HFF-Myc (cell line): ENCODE results near the gene GCNA.

Experiments
- DNase-seq: peaks from one replicate; pipeline ENCODE4 v3.0.0-alpha.2; 2011; ENCODE audit warnings: low read depth; ENCODE audit errors: extremely low read depth
- H3K4me3 ChIP-seq: replicated peaks from 2 replicates; pipeline ENCODE4 v1.5.1; 2011; ENCODE audit warnings: low read depth, mild to moderate bottlenecking, control low read depth, low read length
- TF ChIP-seq, protein P1 (sequence below): IDR thresholded peaks from 2 replicates; pipeline ENCODE4 v1.5.1; 2012; ENCODE audit warnings: mild to moderate bottlenecking, low read depth, low read length, control low read depth; ENCODE audit errors: missing control alignments

The GCNA gene

DNA sequence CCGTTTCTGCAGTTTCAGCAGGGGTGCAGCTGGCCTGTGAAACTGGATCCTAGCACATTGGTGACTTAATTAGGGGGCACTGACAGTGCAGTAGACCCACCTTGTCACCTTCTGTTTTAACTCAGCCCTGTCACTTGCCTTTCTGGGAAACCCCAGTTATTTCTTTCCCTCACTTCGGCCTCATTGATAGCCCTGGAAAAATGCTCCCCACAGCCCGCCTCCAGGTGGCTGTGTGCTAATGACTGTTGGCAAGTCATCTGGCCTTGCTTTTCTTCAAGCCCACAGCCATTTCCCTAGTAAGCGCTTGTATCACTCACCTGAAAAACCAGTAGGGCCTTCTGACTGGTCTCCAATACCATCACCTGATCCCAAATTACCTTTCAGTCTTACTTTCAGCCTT lies 36.8 kb downstream of the GCNA start:
- DNase-seq: no peak
- TF ChIP-seq, protein P1, sequence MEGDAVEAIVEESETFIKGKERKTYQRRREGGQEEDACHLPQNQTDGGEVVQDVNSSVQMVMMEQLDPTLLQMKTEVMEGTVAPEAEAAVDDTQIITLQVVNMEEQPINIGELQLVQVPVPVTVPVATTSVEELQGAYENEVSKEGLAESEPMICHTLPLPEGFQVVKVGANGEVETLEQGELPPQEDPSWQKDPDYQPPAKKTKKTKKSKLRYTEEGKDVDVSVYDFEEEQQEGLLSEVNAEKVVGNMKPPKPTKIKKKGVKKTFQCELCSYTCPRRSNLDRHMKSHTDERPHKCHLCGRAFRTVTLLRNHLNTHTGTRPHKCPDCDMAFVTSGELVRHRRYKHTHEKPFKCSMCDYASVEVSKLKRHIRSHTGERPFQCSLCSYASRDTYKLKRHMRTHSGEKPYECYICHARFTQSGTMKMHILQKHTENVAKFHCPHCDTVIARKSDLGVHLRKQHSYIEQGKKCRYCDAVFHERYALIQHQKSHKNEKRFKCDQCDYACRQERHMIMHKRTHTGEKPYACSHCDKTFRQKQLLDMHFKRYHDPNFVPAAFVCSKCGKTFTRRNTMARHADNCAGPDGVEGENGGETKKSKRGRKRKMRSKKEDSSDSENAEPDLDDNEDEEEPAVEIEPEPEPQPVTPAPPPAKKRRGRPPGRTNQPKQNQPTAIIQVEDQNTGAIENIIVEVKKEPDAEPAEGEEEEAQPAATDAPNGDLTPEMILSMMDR: no peak
- no peak overlapping the region for H3K4me3 ChIP-seq

DNA sequence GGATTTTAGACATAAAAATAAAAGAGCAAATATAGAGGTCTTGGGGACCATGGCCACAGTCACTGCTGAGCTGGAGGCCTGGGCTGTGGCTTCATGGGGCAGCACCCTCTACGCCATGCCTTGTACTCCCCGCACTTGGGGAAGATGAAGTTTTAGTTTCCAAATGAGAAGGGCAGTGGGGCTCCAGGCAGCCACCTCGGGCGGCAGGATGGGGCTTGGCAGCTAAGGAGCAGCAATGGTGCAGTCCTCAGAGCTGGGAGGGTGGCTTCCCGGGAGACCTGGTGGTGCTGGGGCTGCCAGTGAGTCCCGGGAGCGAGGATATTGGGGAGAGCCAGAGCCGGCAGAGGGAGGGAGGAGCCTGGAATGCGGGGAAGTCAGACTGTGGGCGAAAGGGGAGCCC lies 37.7 kb downstream of the GCNA start:
- DNase-seq: no peak
- TF ChIP-seq, protein P1: no peak
- H3K4me3 ChIP-seq: no peak overlapping the region

DNA sequence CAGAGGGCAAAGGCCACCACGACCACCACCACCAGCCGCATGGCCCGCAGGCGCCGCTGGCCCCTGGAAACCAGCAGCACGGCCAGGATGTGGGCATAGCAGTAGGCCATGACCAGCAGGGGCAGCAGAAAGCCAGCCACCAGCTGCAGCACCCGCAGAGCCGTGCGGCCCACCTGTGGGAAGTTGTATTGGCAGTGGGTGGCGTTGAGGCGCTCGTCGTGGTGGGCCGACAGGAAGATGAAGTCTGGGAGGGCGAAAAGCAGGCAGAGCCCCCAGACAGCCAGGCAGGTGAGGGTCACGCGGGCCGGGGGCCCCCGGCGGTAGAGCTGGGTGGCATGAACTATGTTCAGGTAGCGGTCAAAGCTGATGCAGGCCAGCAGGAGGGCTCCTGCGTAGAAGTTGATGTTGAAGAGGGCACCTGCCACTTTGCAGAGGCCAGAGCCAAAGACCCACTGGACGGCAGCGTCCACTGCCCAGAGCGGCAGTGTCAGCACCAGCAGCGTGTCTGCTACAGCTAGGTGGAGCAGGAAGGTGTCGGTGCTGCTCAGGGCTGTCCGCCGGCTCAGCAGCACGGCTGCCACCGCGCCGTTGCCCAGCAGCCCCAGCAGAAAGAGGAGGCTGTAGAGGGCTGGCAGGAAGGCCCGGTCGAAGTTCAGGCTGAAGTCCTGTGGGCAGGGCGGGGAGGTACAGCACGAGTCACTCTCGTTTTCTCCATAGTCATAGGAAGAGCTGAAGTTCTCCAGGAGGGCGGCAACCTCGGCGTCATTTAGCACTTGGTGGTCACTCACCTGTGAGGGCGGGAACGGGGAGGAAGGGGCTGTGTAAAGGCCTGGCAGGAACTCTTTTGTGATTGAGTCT lies 38.7 kb downstream of the GCNA start:
- DNase-seq: no peak
- TF ChIP-seq, protein P1: no peak

DNA sequence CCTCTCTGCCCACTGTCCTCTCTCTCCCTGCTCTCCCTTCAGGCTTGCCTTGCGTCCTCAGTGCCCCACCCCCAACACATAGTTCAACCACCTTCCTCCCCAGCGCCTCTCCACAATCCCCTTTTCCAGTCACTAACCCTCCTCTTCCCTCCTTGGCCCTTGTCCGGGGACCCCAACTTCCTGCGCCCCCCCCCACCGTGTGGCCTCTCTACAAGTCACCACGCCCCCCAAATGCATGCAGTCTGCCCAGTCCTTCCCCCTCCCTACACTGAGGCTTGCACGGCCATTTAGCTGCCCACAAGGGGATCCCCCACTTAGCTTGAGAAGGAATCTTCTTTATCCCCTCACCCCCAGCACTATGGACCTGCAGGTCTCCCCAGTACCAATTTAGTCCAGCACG lies 39.5 kb downstream of the GCNA start:
- H3K4me3 ChIP-seq: no peak overlapping the region
- no peak for DNase-seq
- TF ChIP-seq, protein P1: no peak

More for the DNA sequence above, 38.7 kb downstream of the GCNA start:
- no peak overlapping the region for H3K4me3 ChIP-seq

DNA sequence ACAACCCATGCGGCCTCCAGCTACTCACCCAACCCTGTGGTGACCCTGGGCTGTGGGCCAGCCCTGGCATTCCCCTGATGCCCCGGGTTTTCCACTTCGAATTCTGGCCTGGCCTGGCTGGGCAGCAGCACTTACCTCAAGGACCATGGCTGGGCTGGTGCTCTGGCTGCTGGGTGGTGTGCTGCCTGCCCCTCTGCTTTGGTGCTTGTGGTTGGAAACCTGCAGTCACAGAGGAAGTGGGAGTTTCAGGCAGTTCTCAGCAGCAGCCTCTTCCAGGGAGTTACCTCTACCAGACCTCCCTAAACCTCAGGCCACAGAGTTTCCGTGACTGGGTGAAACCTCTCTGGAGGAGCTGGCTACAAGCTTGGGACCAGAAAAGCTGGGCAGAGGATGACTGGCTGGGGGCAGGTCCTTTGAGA lies 40.1 kb downstream of the GCNA start, which contains the start of gene CXCR3:
Gene CXCR3, minus strand, starts transcription at position 209 of the 419 bp plus-strand sequence. Its CDS starts 62 bp downstream, at position 147.
- no peak within 1 kb of the TSS for H3K4me3 ChIP-seq
- no peak for DNase-seq

DNA sequence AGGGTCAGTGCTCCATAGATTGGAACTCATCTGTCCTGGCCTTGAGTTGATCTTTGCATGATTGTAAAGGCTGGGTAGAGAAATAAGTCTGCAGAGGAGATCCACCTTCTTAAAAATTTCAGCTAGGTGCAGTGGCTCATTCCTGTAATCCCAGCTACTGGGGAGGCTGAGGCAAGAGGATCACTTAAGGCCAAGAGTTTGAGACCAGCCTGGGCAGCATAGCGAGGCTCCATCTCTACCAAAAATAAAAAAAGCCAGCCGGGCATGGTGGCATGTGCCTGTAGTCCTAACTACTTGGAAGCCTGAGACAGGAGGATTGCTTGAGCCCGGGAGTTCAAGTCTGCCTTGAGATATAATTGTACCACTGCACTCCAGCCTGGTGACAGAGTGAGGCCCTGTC lies 40.5 kb downstream of the GCNA start:
- TF ChIP-seq, protein P1: no peak
- DNase-seq: no peak
- H3K4me3 ChIP-seq: no peak overlapping the region

More for the DNA sequence above, 40.1 kb downstream of the GCNA start, which contains the start of gene CXCR3:
- TF ChIP-seq, protein P1: no peak
